Islet of Langerhans (tissue), 1 donor: ENCODE results near the gene IQSEC2.

Experiments
- FAIRE-seq: peaks from one replicate; lab custom pipeline; 2011; peaks lifted over from hg19 to GRCh38; lab: Jason Lieb, UNC

IQSEC2 gene

DNA sequence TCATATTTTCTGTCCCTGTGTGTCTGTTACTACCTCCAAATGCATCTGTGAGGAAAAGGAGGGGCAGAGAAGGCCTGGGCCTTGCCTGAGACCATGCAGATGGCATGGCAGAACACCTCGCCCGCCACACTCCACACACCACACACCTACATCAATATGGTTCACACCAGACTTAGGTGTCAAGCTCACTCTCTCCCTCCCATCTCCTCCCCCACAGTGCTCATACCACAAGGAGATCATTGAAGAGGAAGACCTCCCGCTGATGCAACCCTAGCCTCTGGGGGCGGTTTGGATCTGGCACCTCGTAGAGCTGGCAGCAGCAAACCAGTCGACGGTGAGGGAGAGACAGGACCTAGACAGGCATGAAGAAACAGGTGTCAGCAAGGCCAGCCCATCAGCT, 39.8 kb downstream of the IQSEC2 start:
- no peak for FAIRE-seq

DNA sequence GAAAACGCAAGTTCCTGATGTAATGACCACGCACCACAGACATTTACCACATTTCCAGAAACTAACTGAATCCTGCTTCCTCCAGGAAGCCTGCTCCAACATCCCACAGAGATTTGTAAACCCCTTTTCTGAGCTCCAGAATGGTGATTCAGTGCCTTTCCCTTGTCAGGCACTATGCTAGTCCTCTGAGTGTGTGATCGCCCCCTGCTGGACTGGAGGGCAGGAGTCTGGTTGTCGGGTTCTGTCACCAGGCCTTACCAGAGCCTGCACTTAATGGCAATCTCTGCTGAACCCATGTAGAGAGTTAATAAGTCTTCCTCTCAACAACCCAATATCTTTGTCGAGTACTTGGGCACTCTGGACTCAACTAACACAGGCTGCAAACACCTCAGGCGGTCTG, 41.9 kb downstream of the IQSEC2 start:
- FAIRE-seq = no peak

DNA sequence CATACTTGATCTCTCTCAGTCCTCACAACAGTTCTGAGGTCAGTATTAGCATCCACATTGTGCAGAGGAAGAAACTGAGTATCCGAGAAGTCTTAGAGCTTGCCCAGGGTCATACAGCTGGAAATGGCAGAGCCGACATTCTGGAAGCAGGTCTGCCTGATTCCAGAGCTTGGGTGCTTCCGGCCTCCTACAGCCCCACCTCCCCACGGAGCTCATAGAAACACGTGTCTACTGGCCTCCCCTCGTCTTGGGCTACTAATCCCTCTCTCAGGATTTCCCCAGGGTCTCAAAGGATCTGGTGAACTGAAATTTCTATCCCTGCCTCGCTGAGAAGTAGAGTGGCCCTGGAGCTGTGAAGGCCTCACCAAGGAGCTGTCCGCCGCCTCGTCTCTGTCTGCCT, 44.3 kb downstream of the IQSEC2 start:
- FAIRE-seq = no peak

DNA sequence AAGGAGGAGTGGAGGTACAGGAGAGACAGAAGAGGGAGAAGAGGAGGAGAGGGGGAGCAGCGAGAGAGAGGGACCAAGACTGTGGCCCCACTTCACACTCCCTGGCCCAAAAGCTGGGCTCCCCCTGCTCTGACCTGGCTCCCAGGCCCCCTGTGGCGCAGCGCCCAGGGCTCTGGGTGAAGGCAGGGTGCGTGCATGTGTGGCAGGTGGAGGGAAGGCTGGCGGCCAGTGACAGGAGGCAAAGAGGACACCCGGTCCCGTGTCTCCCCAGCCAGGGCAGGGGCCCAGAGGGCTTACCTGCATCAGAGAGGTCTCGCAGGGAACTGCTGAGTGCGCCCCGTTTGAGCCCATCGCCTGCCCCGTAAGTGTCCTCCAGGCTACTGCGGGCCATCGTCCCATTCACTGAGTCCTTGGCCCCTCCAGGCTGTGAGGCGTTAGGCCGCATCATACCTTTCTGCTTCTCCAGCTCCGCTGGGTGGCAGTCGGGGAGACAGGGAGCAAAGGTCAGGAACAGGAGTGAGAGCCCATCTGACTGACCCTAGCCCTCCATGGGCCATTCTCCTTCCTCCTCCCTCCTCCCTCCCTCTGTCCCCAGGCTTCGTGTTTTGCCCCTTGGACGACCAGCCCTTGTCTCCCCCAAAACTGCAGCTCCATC, 45.2 kb downstream of the IQSEC2 start:
- no peak for FAIRE-seq

DNA sequence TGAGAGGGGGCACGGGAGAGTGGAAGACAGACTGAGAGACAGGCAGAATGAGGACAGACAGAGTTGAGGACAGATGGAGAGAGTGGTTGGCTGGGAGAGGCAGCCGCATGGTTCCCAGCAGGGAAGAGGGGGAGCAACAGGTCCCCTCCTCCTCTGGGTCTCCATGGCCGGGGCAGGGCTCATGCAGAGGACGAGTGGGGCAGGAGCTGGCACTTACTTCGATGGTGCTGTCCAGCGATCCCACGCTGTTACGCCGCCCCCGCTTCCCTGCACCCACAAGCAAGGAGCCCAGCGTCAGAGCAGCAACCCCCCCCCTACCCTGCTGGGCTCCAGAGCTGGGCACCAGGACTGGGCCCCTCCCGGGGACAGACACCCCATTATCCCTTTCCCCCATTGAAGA, 45.8 kb downstream of the IQSEC2 start:
- no peak for FAIRE-seq

DNA sequence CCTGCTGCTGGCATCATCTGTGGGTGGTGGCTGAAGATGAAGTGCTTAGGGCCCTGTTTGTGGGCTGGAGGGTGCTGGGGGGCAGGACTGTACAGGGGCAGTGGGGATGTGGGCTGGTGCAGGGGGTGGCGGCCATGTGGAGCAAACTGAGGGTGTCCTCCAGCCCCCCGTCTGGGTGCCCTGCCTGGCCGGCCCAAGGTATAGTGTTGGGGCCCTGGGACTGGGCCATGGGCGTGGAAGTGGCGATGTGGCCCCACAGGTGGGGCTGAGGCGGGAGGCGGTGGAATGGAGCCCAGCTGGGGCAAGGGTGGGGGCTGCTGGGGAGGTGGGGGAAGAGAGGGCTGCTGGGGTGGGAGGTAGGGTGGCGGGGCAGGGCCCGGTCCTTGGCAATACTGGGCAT, 46.9 kb downstream of the IQSEC2 start:
- FAIRE-seq = no peak

DNA sequence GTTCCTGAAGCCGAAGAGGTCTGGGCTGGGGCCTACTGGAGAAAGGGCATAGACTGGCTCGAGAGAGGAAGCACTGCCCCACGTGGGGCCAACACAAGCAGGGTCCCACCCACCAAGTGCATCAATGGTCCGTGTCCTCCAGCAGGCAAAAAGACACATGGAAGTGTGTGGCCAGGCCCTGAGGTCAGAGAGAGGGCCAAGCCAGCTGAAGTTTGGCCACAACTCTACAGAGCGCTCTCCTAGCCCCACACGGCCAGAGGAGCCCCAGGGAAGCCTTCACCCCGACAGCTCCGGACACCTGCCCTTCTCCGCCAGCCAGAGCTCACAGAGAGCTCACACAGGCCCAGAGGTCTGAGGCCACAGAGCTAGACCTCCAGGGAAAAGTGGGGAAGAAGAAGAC, 47.8 kb downstream of the IQSEC2 start:
- no peak for FAIRE-seq

DNA sequence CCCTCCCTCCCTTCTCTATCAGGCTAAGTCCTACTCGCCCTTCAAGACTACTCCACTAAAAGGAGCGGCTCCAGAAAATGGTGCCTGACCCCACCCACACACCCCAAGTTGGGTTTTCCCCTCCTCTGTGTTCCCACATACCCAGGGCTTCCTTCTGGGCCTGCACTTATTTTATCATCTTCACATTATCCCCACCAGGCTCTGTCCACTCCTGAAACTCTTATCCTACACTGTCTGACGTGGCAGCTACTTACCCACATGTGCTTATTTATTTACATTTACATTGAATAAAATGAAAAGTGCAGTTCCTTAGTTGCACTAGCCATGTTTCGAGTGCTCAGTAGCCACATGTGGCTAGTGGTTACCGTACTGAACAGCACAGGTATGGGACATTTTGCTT, 51.3 kb downstream of the IQSEC2 start:
- no peak for FAIRE-seq

DNA sequence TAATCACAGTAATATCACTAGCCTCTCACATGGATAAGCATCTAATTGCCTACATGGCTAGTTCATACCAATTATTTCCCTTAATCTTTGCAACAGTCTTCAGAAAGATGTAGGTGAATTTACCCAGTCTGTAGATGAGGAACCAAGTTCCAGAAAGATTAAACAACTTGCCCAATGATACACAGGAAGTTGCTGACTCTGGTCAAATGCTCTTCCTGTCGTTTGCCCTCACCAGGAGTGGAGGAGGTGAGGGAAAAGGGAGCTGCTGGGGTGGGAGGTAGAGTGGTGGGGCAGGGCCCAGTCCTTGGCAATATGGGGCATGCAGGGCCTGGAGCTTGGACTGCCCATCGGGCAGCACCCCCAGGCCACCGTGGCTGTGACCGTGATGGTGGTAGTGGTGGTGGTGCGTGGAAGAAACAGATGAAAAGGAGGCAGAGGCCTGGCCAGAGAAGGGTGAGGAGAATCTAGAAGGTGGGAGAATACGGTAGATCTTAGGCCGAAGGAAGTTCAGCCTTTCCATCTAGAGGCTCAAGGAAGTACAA, 54.1 kb downstream of the IQSEC2 start:
- FAIRE-seq = no peak

DNA sequence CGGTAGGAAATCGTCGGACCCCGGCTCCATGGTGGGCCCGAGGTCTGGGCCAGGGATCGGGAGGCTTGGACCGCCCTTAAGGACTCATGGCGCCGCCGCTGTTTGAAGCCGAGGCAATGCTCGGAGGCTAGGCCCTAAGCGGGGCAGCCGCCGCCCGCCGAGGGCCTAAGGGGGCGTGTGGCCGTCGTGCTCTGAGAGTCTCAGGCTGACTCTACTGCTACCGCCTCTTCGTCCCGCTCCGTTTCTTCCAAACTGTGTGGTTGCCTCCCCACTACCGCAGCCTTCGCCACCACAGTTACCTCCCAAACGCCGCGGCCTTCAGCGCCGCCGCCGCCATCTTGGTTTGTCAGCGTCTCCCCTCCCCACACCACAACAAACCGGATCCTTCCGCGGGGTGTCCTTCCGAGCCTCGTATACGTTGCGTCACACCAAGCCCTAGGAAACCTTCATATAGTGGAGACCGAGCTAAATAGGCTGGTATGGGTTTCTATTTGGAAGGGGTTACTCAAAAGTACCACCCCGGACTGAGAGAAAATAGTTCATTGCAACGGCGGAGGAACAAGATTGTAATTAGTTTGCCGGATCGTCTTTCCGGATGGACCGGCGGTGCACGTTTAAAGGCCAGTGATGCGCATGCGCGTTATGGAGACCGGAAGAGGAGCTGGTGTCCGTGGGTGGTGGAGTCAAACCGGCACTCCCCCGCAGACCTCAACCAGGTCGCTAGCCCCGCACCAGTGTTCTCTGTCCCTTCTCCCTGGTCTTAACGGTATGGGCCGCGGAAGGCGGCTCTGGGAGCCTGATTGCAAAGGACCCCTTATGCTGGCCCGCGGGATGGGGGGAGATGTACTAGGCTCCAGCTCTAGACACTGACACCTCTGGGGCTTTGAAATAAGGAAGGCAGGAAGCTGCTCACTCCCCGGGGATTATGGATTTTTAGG, 56.3 kb downstream of the IQSEC2 start, which contains the start of gene KDM5C:
Gene KDM5C (minus strand): TSS at position 348 of the 938 bp plus-strand sequence. CDS start 318 bp downstream, at position 30.
- no peak for FAIRE-seq

DNA sequence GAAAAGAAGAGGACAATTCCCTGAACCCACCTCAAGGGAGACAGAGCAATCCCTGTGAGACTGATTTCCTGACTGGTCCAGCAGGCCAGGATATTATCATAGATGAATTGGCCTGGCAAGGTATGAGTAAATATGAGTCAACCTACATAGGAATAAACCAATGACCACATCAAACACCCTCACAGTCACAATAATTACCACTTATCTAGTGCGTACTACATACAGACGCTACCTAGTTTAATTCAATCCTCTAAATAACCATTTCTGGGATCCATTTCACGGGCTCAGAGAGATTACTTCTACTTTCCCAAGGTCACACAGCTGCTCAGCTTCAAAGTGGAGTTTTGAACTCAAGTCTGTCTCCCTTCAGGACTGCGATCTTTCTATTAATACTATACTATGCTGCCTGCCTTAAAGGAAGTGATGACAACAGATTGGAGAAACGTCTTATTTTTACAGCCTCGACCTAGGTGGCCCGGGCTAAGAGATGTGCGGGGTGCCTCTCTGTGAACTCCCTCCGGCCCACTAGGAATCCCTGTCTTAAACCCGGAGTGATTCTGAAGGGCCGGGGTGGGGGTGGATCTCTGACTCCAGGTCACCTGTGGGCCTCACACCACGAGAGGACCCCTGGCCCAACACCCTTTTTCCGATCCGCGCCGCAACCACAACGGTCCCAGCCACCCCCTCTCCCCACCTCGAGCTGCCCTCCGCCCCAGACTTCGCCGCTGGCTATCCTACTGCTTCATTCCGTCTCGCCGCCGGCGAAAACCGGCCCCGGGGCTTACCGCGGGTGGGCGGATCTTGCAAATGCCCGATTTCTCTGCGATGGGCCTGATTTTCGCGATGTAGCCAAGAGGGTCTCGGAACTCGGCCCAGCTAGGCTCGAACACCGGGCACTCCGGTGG, 57.2 kb downstream of the IQSEC2 start:
- FAIRE-seq = no peak

DNA sequence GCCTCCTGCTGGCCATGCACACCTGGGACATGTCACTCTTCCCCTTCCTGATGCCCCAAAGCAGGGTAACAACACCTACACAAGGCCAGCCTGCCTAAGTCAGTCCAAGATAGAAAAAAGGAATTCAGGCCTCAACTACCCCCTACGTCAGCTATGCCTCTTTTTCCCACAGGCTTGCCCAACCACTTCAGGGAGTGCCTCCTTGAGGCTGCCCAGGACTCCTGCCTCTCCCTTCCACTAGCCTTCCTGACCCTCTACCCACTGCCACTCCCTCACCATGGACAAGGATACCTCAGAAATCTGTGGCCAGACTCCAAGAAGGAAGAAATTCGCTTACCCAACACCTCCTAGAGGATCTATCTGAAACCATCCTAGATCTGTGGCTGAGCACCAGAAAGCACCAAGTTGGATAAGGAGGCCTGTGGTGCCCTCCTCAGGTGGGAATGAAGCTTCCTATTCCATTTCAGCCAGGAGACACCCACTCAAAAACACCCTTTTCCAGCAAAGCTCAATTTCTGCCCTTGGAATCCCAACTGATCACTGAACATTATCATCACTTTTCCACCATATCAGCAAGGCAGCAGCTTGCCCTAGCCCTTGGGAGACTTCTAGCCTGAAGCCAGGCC, 58.2 kb downstream of the IQSEC2 start:
- no peak for FAIRE-seq
